ENCODE results near the gene DBN1.

DNA sequence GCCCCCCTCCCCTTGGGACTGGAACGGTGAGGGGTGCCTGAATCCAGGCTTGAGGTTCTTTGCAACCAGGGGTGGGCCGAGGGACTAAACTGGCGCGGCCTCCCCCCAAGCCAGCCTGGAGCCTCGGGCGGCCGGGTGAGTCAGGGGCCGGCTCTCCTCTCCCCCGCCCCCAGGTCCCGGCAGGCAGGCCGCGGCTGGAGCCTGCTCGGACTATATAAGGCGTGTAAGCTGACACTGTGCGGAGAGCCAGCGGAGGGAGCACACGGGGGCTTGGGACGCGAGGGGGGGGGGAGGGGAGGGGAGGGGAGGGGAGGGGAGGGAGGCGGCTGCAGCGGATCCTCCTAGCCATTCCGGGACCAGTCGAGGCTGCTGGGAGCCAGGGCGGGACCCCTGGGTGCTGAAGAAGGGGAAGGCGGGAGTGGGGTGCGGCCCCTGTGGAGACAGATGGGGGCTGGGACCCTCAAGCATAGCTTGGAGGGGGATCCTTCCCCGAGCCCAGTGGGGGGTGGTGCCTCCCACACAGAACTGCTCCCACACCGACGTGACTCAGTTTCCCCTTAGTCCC lies 23.4 kb upstream of the DBN1 start:
- TF ChIP-seq, protein P1, sequence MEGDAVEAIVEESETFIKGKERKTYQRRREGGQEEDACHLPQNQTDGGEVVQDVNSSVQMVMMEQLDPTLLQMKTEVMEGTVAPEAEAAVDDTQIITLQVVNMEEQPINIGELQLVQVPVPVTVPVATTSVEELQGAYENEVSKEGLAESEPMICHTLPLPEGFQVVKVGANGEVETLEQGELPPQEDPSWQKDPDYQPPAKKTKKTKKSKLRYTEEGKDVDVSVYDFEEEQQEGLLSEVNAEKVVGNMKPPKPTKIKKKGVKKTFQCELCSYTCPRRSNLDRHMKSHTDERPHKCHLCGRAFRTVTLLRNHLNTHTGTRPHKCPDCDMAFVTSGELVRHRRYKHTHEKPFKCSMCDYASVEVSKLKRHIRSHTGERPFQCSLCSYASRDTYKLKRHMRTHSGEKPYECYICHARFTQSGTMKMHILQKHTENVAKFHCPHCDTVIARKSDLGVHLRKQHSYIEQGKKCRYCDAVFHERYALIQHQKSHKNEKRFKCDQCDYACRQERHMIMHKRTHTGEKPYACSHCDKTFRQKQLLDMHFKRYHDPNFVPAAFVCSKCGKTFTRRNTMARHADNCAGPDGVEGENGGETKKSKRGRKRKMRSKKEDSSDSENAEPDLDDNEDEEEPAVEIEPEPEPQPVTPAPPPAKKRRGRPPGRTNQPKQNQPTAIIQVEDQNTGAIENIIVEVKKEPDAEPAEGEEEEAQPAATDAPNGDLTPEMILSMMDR (IDR thresholded peaks at IDR 0.05): no peak
- TF ChIP-seq POLR2A (IDR thresholded peaks at IDR 0.05): peak in 1 of 2 donors; percentile 18
